Renal cortex interstitium (tissue), 11 donors: Measurements from ENCODE around the gene SCGB3A1. TPM values are rescaled to one million over a fixed set of nuclear protein-coding genes. Genes with fewer than 3 reads are reported as not detected.
A peak's percentile ranks its signal among the peaks of the same experiment; 100 is the strongest.

Experiments
- DNase-seq, 11 donors: peaks; one replicate each; pipeline ENCODE4 v3.0.0-alpha.2; 2013; ENCODE audit warnings: low read depth in 9 of 11, low spot score in 4 of 11; ENCODE audit errors: extremely low read depth in 1 of 11
- polyA plus RNA-seq, 3 donors: library from polyadenylated mRNA; unstranded; fragments of 120-200 nt; gene quantifications; one replicate each; pipeline ENCODE4 v1.2.1, GENCODE V29; 2013; ENCODE audit not compliant: insufficient read length in 3 of 3

Gene SCGB3A1
- polyA plus RNA-seq, 3 donors = 0.89 to 1.8 (median 1.3) TPM

- no peak for DNase-seq
Measured at GRCh38 chr5:180627386-180628120, 36.3 kb upstream of the SCGB3A1 start.

- DNase-seq = no peak
Measured at GRCh38 chr5:180626661-180627385, 35.5 kb upstream of the SCGB3A1 start.

GRCh38 chr5:180625791-180626660, 34.7 kb upstream of the SCGB3A1 start:
- no peak for DNase-seq

- DNase-seq = no peak
Measured at GRCh38 chr5:180625125-180625790, 34.0 kb upstream of the SCGB3A1 start.

DNA sequence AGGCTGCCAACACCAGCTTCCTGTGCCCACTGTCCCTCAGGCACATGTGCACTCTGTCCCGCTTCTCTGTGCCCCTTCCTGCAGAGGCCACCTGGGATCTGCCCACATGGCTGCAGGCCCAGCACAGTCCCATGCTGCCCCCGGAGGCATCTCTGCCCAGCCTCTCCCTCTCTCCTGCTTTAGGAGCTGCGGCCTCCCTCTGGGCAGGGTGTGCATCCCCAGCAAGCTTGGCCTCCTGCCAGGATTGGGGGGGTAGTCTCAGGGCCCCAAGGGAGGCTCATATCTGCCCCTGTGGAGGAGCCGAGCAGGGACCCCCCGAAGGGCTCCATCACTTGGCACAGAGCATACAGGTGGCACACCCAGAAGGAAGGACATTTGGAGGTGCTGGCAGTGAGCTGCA, 33.3 kb upstream of the SCGB3A1 start:
- DNase-seq = no peak

DNA sequence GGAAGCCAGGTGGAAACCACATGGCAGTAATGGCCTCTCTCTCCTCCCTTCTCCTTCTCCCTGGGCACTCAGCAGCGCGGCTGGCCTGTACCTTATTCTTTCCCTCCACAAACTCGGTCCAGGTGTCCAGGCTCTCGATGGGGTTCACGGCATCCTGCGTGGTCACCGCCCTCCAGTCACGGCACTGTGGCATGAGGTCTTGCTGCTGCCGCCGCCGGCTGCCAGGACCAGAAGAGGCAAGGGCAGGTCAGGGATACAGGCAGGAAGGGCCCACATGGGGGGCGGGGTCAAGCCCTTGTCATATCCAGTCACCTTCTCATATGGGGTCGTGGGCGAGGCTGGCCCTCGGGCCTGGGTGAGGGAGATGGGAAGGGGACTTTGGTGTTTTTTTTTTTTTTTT, 32.5 kb upstream of the SCGB3A1 start:
- DNase-seq = no peak

GRCh38 chr5:180623411-180623834, 32.1 kb upstream of the SCGB3A1 start:
- no peak for DNase-seq

DNA sequence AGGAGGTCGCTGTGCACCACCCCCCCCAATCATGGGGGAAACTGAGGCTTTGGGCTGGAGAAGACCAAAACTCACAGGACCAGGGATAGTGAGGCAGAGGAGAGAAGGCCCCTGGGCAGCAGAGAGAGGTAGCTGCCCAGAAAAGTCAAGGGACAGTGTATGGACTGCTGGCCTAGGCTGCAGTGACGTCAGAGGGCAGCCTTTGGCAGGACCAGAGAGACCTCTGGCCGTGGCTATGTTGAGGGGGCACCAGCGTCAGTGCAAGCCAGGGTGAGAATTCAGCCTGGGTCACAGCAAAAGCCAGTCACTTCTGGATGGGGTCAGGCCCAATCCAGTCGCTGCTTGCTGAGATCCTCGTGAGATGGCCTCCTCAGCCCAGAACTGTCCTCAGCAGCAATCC, 31.6 kb upstream of the SCGB3A1 start:
- no peak for DNase-seq

GRCh38 chr5:180621311-180621710, 30.0 kb upstream of the SCGB3A1 start:
- no peak for DNase-seq

DNA sequence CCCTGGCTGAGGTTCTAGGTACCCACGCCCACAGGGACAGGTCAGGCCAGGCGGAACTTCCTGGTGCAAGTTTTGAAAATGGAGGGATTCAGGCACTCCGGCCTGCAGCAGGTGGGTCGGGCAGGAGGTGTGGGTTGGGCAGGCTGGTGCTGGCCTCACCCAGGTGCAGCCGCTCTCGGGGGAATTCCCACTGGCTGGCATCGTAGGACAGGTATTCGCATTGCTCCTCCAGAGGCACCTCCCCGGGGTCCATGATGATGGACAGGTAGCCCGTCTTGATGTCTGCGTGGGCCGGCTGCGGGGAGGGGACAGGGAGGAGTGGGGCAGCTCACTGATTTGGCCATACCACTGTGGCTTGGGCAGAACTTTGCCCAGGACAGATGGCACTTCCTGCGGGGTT, 28.7 kb upstream of the SCGB3A1 start:
- no peak for DNase-seq

GRCh38 chr5:180619563-180619915, 28.2 kb upstream of the SCGB3A1 start:
- no peak for DNase-seq

- peak in 6 of 11 donors; percentile 26 to 46 (median 32) for DNase-seq
Measured at GRCh38 chr5:180618829-180619562, 27.7 kb upstream of the SCGB3A1 start.

DNA sequence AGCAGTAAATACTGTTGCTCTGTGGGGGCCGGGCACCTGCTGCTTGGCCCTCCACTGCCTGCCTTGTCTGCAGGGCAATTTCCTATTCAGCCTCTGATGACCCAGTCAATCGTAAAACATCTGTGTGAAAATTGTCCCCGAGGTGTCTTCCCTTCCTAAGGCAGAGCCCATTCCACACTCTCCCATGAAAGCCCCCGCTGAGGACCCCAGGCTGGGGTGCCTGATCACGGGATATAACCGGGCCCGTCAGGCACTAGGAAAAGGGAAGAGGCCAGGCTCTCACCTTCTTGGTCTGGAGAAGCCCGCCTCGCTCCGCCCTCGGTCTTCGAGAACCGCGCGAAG, 27.2 kb upstream of the SCGB3A1 start:
- DNase-seq = no peak

DNA sequence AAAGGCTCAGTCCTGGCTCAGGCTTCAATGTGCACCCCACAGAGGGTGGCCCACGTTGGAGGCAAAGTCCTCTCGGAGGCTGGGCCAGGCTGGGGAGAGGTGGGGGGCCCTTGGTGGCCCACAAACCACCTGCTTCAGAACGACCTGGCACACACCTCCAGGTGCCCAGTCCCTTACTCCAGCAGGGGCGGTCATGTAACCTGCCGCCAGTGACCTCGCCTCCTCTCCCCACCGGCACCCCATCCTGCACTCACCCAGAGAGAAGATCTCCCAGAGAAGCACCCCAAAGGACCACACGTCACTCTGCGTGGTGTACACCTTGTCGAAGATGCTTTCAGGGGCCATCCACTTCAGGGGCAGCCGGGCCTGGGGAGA, 22.5 kb upstream of the SCGB3A1 start:
- DNase-seq = no peak

- peak in 6 of 11 donors; percentile 26 to 65 (median 50) for DNase-seq
Measured at GRCh38 chr5:180613188-180613813, 22.0 kb upstream of the SCGB3A1 start.

DNA sequence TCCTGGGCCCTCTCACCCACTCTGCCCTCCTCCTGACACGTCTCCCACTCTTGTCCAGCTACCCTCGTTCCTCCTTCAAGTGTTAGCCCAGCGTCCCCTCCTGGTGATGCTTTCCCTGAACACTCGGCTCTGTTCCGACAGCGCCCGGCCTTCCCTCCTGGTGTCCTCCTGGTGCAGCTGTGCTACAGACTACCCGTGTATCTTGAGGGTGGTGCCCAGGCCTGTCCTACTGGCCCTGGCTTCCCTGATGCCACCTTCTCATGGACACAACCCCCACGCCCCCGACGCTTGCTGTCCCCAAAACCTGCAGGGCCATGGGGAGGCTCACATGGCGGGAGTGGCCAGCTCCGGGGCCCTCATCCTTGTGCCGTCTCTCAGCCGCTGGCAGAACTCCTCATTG, 21.4 kb upstream of the SCGB3A1 start:
- DNase-seq = no peak

DNA sequence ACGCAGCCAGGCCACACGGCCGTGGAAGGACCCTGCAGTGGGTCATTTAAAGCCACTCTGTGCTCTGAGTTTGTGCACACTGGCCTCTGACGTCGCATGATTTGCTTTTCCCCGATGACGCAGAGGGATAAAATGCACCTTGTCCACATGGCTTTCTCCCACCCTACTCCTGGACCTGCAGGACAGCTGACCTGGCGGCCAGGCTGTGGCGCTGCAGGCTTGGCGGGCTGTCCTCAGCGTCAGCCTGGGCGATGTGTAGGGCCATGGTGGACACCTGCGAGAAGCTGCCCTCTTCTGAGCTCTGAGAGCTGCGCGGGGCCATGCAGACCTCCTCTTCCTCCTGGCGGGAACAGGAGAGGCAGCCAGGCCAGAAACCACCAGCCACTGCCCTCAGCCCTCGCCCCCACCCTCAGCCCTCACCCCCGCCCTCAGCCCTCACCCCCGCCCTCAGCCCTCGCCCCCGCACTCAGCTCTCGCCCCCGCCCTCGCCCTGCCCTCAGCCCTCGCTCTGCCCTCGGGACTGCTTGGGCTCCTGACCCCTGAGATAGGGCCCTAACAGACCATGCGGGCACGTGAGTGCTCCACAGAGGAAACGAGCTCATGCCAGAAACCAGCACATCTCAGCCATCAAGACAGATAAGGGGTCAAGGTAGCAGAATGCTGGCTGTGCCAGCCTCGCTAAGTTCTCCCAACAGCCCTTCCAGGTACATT, 20.0 kb upstream of the SCGB3A1 start:
- no peak for DNase-seq
